K562 (cell line): ENCODE measurements around the gene SORT1. TPM values are rescaled to one million over a fixed set of nuclear protein-coding genes. Genes with fewer than 3 reads are reported as not detected.
A peak's percentile ranks its signal among the peaks of the same experiment; 100 is the strongest.

Experiments
- ATAC-seq: fragments of 200-7000 bp; cut with Tn5 transposase; 3 replicates; pipeline ENCODE4 v1.9.1; 2020; ENCODE audit warnings: moderate library complexity
- BruUV-seq: library from RNA; stranded (reverse); fragments of 400-500 nt; replicated peaks from 2 replicates; lab custom pipeline; 2021; lab: Mats Ljungman, UMichigan
- CTCF ChIA-PET: fragments of 300-600 bp; formaldehyde crosslinking; extraction: SDS; loops from one replicate; lab custom pipeline; 2021; ENCODE audit warnings: low intra/inter-chr PET ratio; lab: Yijun Ruan, JAX
- POLR2A ChIA-PET: fragments of 300-600, 350-650 bp; sonication (Branson Sonifier 250); formaldehyde crosslinking; extraction: SDS; loops from one replicate; lab custom pipeline; 2021; ENCODE audit warnings: antibody characterized with exemption, inconsistent platforms; lab: Yijun Ruan, JAX
- DNase-seq, 4 experiments: peaks; one replicate each; pipeline versions ENCODE4 v3.0.0 to v3.0.0-alpha.2; 2011 to 2018; ENCODE audit warnings: low spot score in 3 of 4, mixed read lengths in 3 of 4; ENCODE audit errors: extremely low read depth in 1 of 4
- FAIRE-seq: peaks from 2 replicates; lab custom pipeline; 2011; peaks lifted over from hg19 to GRCh38; lab: Jason Lieb, UNC
- H2AFZ ChIP-seq: 2 replicates; pipeline ENCODE4 v1.6.0; 2011; ENCODE audit warnings: low read depth, low read length, control low read depth, inconsistent platforms
- H3K27ac ChIP-seq: fragments of 200-600 bp; 3 replicates; pipeline ENCODE4 v1.8.0; 2011; ENCODE audit warnings: low read depth, mild to moderate bottlenecking, control low read depth, inconsistent platforms, low read length, moderate library complexity, mixed read lengths; ENCODE audit errors: extremely low read depth
- H3K27me3 ChIP-seq, 2 experiments: fragments of 300-600 bp in 1 of 2; 2 replicates in 1 of 2; 3 replicates in 1 of 2; pipeline versions ENCODE4 v1.6.0 to v1.8.0; 2011; ENCODE audit warnings: inconsistent platforms in 2 of 2, low read length in 2 of 2, mild to moderate bottlenecking in 1 of 2, mixed read lengths in 1 of 2, moderate library complexity in 1 of 2; ENCODE audit not compliant: control insufficient read depth in 2 of 2, insufficient read depth in 2 of 2
- H3K36me3 ChIP-seq: fragments of 300-600 bp; 3 replicates; pipeline ENCODE4 v1.8.0; 2011; ENCODE audit warnings: mild to moderate bottlenecking, low read length, inconsistent platforms; ENCODE audit not compliant: control insufficient read depth, insufficient read depth
- H3K4me1 ChIP-seq, 2 experiments: fragments of 200-600 bp in 1 of 2; replicated peaks in 1 of 2; 2 replicates in 1 of 2; 3 replicates in 1 of 2; pipeline versions ENCODE4 v1.5.1 to v1.8.0; 2011; ENCODE audit warnings: inconsistent platforms in 2 of 2, low read length in 2 of 2, mild to moderate bottlenecking in 1 of 2, mixed read lengths in 1 of 2, moderate library complexity in 1 of 2; ENCODE audit not compliant: control insufficient read depth in 2 of 2, insufficient read depth in 2 of 2
- H3K4me2 ChIP-seq: 2 replicates; pipeline ENCODE4 v1.6.1; 2011; ENCODE audit warnings: low read length, control low read depth, inconsistent platforms, mixed read lengths; ENCODE audit not compliant: insufficient read depth
- H3K4me3 ChIP-seq: fragments of 200-600 bp; sonication (generic), shearing (Covaris generic); 2 replicates; pipeline ENCODE4 v1.5.1; 2016; ENCODE audit warnings: control low read depth, inconsistent platforms
- H3K79me2 ChIP-seq: fragments of 200-600 bp; 3 replicates; pipeline ENCODE4 v1.8.0; 2011; ENCODE audit warnings: low read length, inconsistent platforms; ENCODE audit not compliant: control insufficient read depth, insufficient read depth
- H3K9ac ChIP-seq, 2 experiments: 2 replicates each; pipeline versions ENCODE4 v1.6.0 to v1.6.1; 2011; ENCODE audit warnings: low read depth in 2 of 2, low read length in 2 of 2, control low read depth in 1 of 2, inconsistent platforms in 1 of 2, mild to moderate bottlenecking in 1 of 2, mixed read lengths in 1 of 2; ENCODE audit not compliant: insufficient read depth in 1 of 2
- H3K9me1 ChIP-seq: one replicate; pipeline ENCODE4 v1.6.0; 2011; ENCODE audit warnings: inconsistent platforms, mild to moderate bottlenecking, low read length, moderate library complexity; ENCODE audit not compliant: control insufficient read depth, insufficient read depth
- H3K9me3 ChIP-seq: replicated peaks from 2 replicates; pipeline ENCODE4 v1.5.1; 2011; ENCODE audit warnings: low read depth, low read length, inconsistent platforms; ENCODE audit not compliant: control insufficient read depth, insufficient read depth
- H4K20me1 ChIP-seq: replicated peaks from 2 replicates; pipeline ENCODE4 v1.6.1; 2011; ENCODE audit warnings: low read length, inconsistent platforms, mixed read lengths; ENCODE audit not compliant: control insufficient read depth, insufficient read depth
- ELF1 ChIP-seq: fragments of 200-800 bp; sonication (Bioruptor generic); IDR thresholded peaks from 2 replicates; pipeline ENCODE4 v1.6.1; 2016; ENCODE audit warnings: missing genetic modification characterization, missing compliant biosample characterization
- ELF4 ChIP-seq: fragments of 450-650 bp; formaldehyde crosslinking; IDR thresholded peaks from 2 replicates; pipeline ENCODE4 v1.4.0; 2022; ENCODE audit warnings: missing genetic modification characterization
- GATA2 ChIP-seq: sonication (generic); formaldehyde crosslinking; IDR thresholded peaks from 2 replicates; pipeline ENCODE4 v1.4.0; 2020; ENCODE audit warnings: mild to moderate bottlenecking, missing genetic modification reagents
- HBP1 ChIP-seq: fragments of 450-650 bp; formaldehyde crosslinking; IDR thresholded peaks from 2 replicates; pipeline ENCODE4 v1.4.0; 2022; ENCODE audit warnings: missing genetic modification characterization
- HINFP ChIP-seq: fragments of 450-650 bp; conservative IDR thresholded peaks from 2 replicates; pipeline ENCODE4 v1.6.1; 2016; ENCODE audit warnings: missing genetic modification characterization, low read depth, mild to moderate bottlenecking, control low read depth, missing compliant biosample characterization
- IRF1 ChIP-seq: sonication (generic); formaldehyde crosslinking; IDR thresholded peaks from 2 replicates; pipeline ENCODE4 v1.8.0; 2022; ENCODE audit warnings: missing genetic modification reagents, mild to moderate bottlenecking, borderline replicate concordance
- JUN ChIP-seq, 2 experiments: sonication (generic) in 1 of 2; formaldehyde crosslinking in 1 of 2; IDR thresholded peaks; 2 replicates each; pipeline versions ENCODE4 v1.6.1 to v1.8.0; 2012 to 2022; ENCODE audit warnings: borderline replicate concordance in 2 of 2, mild to moderate bottlenecking in 2 of 2, improper control_type of control experiment in 1 of 2, low read depth in 1 of 2, low read length in 1 of 2, missing genetic modification reagents in 1 of 2
- KDM2B ChIP-seq: fragments of 250-450 bp; sonication (Bioruptor Pico); IDR thresholded peaks from 2 replicates; pipeline ENCODE4 v1.8.0; 2021; ENCODE audit warnings: mild to moderate bottlenecking, moderate library complexity
- MIER1 ChIP-seq: fragments of 450-650 bp; IDR thresholded peaks from 2 replicates; pipeline ENCODE4 v1.6.1; 2016; ENCODE audit warnings: antibody characterized with exemption, mild to moderate bottlenecking, low read depth
- NR1H2 ChIP-seq: sonication (generic); formaldehyde crosslinking; IDR thresholded peaks from 2 replicates; pipeline ENCODE4 v1.4.0; 2020; ENCODE audit warnings: mild to moderate bottlenecking, missing genetic modification reagents
- OTX1 ChIP-seq: fragments of 450-650 bp; formaldehyde crosslinking; IDR thresholded peaks from 2 replicates; pipeline ENCODE4 v1.4.0; 2022; ENCODE audit warnings: mild to moderate bottlenecking
- XRCC3 ChIP-seq: fragments of 450-650 bp; IDR thresholded peaks from 2 replicates; pipeline ENCODE4 v1.6.1; 2017; ENCODE audit warnings: mild to moderate bottlenecking, moderate library complexity
- XRCC5 ChIP-seq: fragments of 200-400 bp; formaldehyde crosslinking; IDR thresholded peaks from 2 replicates; pipeline ENCODE4 v1.6.1; 2017; ENCODE audit warnings: low read depth, mild to moderate bottlenecking, low read length
- ZBTB2 ChIP-seq: fragments of 450-650 bp; IDR thresholded peaks from 2 replicates; pipeline ENCODE4 v1.6.1; 2016; ENCODE audit warnings: antibody characterized with exemption
- WGBS: fragments of 100-300 bp; shearing (Covaris generic); methylation state at CpG from one replicate; pipeline ENCODE4 v1.1.6; 2016; ENCODE audit warnings: low coverage, mixed read lengths; ENCODE audit not compliant: insufficient coverage; ENCODE audit errors: missing lambda C conversion rate; 5-methylcytosine and 5-hydroxymethylcytosine counted together
- in situ Hi-C: fragments of 300-500 bp; cut with MboI; formaldehyde crosslinking; loops from 4 replicates; pipeline ENCODE4 v1.15.0; 2018; ENCODE audit warnings: inconsistent platforms, mixed read lengths
- intact Hi-C: fragments of 100-400 bp; cut with micrococcal nuclease; formaldehyde crosslinking; loops from 2 replicates; pipeline ENCODE4 v1.14.2; 2022
- polyA plus RNA-seq, 8 experiments: library from polyadenylated mRNA; depleted of rRNA in 4 of 8; stranded (reverse) in 5 of 8; unstranded in 3 of 8; fragments of >200 nt; fragmentation: Nextera tagmentation in 2 of 8; fragmentation: Illumina TruSeq in 1 of 8; extraction: Ambion mirVana in 2 of 8; extraction: Trizol in 1 of 8; gene quantifications; 2 replicates each; pipeline versions ENCODE4 v1.2.1 to v1.2.3, GENCODE V29; 2011 to 2014; ENCODE audit warnings: inconsistent platforms in 1 of 8, missing spikeins in 1 of 8
- total RNA-seq, 7 experiments: library from RNA; depleted of rRNA in 6 of 7; stranded (reverse); fragments of >200 nt in 6 of 7; fragmentation: Illumina TruSeq in 2 of 7; extraction: Trizol in 2 of 7; gene quantifications; 2 replicates each; pipeline versions ENCODE4 v1.2.1 to v1.2.3, GENCODE V29; 2011 to 2021; ENCODE audit warnings: low replicate concordance in 1 of 7

The SORT1 gene
- total and polyA plus RNA-seq, 9 of the 15 experiments (the other 6 are each of a cell fraction or from before 2014, with no cell fraction given) = 27.4 to 112 (median 65.0) TPM

GRCh38 chr1:109301874-109302273 is 95.8 kb downstream of the SORT1 start:
- FAIRE-seq (no peak), DNase-seq (no peak), ATAC-seq (no peak)
- POLR2A ChIA-PET = no interaction called here
- H3K9me3 ChIP-seq = no peaks in the 10 kb centered on the region
- H3K27me3 ChIP-seq = no peaks in the 10 kb centered on the region
- no TSS peak for BruUV-seq
- no peaks in the 10 kb centered on the region for H3K79me2 ChIP-seq
- no peaks in the 10 kb centered on the region for H3K36me3 ChIP-seq
- H3K4me2 ChIP-seq = no peak overlapping the region
- intact Hi-C loops (no loop called here), in situ Hi-C loops (no loop called here)
- H3K4me1 ChIP-seq = peaks cover 32 to 44% of the 10 kb centered on the region in 2 experiments
- no peak overlapping the region for H3K27ac ChIP-seq
- no peak overlapping the region for H3K4me3 ChIP-seq
- no peaks in the 10 kb centered on the region for H3K9me1 ChIP-seq
- CTCF ChIA-PET = no interaction called here
- no peak overlapping the region for H2AFZ ChIP-seq
- H4K20me1 ChIP-seq = 0 out of 2 replicates have a peak, but pooled peaks cover 2% of the 10 kb centered on the region
- no peak overlapping the region for H3K9ac ChIP-seq
- WGBS = 66% methylated on average over 5 of the region's 5 CpGs
- TF ChIP-seq ELF4 (CRISPR knock-in tag) (0 out of 2 replicates have a peak, but pooled peaks have one; percentile 36), MIER1 (no peak), HINFP (no peak), XRCC3 (no peak), GATA2 (CRISPR knock-in tag) (no peak), NR1H2 (CRISPR knock-in tag) (no peak), OTX1 (peak; percentile 76), JUN (IDR thresholded peaks at IDR 0.05; ENCODE audit: borderline replicate concordance, low read depth, low read length) (no peak), JUN (CRISPR knock-in tag; IDR thresholded peaks at IDR 0.05; ENCODE audit: borderline replicate concordance) (no peak), ZBTB2 (0 out of 2 replicates have a peak, but pooled peaks have one; percentile 26), XRCC5 (no peak), IRF1 (CRISPR knock-in tag) (no peak), KDM2B (no peak), HBP1 (CRISPR knock-in tag) (peak; percentile 86; the same call in 1 of the 2 replicates), ELF1 (no peak)
